ENCODE results near the gene UROC1. TPM values are rescaled to one million over a fixed set of nuclear protein-coding genes. Genes with fewer than 3 reads are reported as not detected.

UROC1 gene
- total and polyA plus RNA-seq, 2 of the 13 experiments (the other 11 are each of a cell fraction or from before 2014, with no cell fraction given), result 0.71 to 1.3 TPM

- TF ChIP-seq, protein P1, sequence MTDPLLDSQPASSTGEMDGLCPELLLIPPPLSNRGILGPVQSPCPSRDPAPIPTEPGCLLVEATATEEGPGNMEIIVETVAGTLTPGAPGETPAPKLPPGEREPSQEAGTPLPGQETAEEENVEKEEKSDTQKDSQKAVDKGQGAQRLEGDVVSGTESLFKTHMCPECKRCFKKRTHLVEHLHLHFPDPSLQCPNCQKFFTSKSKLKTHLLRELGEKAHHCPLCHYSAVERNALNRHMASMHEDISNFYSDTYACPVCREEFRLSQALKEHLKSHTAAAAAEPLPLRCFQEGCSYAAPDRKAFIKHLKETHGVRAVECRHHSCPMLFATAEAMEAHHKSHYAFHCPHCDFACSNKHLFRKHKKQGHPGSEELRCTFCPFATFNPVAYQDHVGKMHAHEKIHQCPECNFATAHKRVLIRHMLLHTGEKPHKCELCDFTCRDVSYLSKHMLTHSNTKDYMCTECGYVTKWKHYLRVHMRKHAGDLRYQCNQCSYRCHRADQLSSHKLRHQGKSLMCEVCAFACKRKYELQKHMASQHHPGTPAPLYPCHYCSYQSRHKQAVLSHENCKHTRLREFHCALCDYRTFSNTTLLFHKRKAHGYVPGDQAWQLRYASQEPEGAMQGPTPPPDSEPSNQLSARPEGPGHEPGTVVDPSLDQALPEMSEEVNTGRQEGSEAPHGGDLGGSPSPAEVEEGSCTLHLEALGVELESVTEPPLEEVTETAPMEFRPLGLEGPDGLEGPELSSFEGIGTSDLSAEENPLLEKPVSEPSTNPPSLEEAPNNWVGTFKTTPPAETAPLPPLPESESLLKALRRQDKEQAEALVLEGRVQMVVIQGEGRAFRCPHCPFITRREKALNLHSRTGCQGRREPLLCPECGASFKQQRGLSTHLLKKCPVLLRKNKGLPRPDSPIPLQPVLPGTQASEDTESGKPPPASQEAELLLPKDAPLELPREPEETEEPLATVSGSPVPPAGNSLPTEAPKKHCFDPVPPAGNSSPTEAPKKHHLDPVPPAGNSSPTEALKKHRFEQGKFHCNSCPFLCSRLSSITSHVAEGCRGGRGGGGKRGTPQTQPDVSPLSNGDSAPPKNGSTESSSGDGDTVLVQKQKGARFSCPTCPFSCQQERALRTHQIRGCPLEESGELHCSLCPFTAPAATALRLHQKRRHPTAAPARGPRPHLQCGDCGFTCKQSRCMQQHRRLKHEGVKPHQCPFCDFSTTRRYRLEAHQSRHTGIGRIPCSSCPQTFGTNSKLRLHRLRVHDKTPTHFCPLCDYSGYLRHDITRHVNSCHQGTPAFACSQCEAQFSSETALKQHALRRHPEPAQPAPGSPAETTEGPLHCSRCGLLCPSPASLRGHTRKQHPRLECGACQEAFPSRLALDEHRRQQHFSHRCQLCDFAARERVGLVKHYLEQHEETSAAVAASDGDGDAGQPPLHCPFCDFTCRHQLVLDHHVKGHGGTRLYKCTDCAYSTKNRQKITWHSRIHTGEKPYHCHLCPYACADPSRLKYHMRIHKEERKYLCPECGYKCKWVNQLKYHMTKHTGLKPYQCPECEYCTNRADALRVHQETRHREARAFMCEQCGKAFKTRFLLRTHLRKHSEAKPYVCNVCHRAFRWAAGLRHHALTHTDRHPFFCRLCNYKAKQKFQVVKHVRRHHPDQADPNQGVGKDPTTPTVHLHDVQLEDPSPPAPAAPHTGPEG (CRISPR knock-in tag; IDR thresholded peaks at IDR 0.05), result no peak
- TF ChIP-seq ZNF326 (CRISPR knock-in tag; IDR thresholded peaks at IDR 0.05; ENCODE audit: borderline replicate concordance) (no peak), CTCF (CRISPR knock-in tag; IDR thresholded peaks at IDR 0.05) (no peak), ZNF484 (CRISPR knock-in tag; IDR thresholded peaks at IDR 0.05; ENCODE audit: borderline replicate concordance, low read depth) (no peak), CAMTA2 (CRISPR knock-in tag; IDR thresholded peaks at IDR 0.05; ENCODE audit: borderline replicate concordance) (no peak), MZF1 (CRISPR knock-in tag; IDR thresholded peaks at IDR 0.05; ENCODE audit: borderline replicate concordance) (no peak), CBX1 (IDR thresholded peaks at IDR 0.05; ENCODE audit: low read depth) (no peak), HNRNPUL1 (IDR thresholded peaks at IDR 0.05; ENCODE audit: low read depth, low read length) (no peak), NCOR1 (IDR thresholded peaks at IDR 0.05; ENCODE audit: borderline replicate concordance, low read length) (no peak)
- TF ChIP-seq, protein P2, sequence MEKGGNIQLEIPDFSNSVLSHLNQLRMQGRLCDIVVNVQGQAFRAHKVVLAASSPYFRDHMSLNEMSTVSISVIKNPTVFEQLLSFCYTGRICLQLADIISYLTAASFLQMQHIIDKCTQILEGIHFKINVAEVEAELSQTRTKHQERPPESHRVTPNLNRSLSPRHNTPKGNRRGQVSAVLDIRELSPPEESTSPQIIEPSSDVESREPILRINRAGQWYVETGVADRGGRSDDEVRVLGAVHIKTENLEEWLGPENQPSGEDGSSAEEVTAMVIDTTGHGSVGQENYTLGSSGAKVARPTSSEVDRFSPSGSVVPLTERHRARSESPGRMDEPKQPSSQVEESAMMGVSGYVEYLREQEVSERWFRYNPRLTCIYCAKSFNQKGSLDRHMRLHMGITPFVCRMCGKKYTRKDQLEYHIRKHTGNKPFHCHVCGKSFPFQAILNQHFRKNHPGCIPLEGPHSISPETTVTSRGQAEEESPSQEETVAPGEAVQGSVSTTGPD (CRISPR knock-in tag; IDR thresholded peaks at IDR 0.05), result no peak
- TF ChIP-seq, protein P3, sequence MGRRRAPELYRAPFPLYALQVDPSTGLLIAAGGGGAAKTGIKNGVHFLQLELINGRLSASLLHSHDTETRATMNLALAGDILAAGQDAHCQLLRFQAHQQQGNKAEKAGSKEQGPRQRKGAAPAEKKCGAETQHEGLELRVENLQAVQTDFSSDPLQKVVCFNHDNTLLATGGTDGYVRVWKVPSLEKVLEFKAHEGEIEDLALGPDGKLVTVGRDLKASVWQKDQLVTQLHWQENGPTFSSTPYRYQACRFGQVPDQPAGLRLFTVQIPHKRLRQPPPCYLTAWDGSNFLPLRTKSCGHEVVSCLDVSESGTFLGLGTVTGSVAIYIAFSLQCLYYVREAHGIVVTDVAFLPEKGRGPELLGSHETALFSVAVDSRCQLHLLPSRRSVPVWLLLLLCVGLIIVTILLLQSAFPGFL (CRISPR knock-in tag; IDR thresholded peaks at IDR 0.05), result no peak
- TF ChIP-seq, protein P4, sequence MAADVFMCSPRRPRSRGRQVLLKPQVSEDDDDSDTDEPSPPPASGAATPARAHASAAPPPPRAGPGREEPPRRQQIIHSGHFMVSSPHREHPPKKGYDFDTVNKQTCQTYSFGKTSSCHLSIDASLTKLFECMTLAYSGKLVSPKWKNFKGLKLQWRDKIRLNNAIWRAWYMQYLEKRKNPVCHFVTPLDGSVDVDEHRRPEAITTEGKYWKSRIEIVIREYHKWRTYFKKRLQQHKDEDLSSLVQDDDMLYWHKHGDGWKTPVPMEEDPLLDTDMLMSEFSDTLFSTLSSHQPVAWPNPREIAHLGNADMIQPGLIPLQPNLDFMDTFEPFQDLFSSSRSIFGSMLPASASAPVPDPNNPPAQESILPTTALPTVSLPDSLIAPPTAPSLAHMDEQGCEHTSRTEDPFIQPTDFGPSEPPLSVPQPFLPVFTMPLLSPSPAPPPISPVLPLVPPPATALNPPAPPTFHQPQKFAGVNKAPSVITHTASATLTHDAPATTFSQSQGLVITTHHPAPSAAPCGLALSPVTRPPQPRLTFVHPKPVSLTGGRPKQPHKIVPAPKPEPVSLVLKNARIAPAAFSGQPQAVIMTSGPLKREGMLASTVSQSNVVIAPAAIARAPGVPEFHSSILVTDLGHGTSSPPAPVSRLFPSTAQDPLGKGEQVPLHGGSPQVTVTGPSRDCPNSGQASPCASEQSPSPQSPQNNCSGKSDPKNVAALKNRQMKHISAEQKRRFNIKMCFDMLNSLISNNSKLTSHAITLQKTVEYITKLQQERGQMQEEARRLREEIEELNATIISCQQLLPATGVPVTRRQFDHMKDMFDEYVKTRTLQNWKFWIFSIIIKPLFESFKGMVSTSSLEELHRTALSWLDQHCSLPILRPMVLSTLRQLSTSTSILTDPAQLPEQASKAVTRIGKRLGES (CRISPR knock-in tag; IDR thresholded peaks at IDR 0.05; ENCODE audit: borderline replicate concordance), result no peak
- TF ChIP-seq, protein P5, sequence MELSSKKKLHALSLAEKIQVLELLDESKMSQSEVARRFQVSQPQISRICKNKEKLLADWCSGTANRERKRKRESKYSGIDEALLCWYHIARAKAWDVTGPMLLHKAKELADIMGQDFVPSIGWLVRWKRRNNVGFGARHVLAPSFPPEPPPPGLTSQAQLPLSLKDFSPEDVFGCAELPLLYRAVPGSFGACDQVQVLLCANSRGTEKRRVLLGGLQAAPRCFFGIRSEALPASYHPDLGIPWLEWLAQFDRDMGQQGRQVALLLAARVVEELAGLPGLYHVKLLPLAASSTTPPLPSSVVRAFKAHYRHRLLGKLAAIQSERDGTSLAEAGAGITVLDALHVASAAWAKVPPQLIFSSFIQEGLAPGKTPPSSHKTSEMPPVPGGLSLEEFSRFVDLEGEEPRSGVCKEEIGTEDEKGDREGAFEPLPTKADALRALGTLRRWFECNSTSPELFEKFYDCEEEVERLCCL (CRISPR knock-in tag; IDR thresholded peaks at IDR 0.05; ENCODE audit: borderline replicate concordance), result no peak
Measured at GRCh38 chr3:126481808-126482502, 35.6 kb downstream of the UROC1 start (continued).
